IPS DF 6.9 (cell line): ENCODE results near the gene WNT7A.
"Not testable (repeated sequence)": the region's sequence is repeated elsewhere in the genome, so short reads cannot be mapped to it uniquely, and the experiment has no call there.

Source experiments
- DNase-seq: peaks from one replicate; pipeline ENCODE4 v3.0.0-alpha.2; 2013; ENCODE audit warnings: low read depth, low spot score
- H3K27ac ChIP-seq: one replicate; pipeline ENCODE4 v1.5.1; 2013; ENCODE audit warnings: low read length, control low read depth
- H3K27me3 ChIP-seq: 2 replicates; pipeline ENCODE4 v1.6.1; 2013; ENCODE audit warnings: mild to moderate bottlenecking, low read length; ENCODE audit not compliant: control insufficient read depth, insufficient read depth
- H3K36me3 ChIP-seq: 2 replicates; pipeline ENCODE4 v1.6.1; 2013; ENCODE audit warnings: low read length; ENCODE audit not compliant: control insufficient read depth, insufficient read depth
- H3K4me1 ChIP-seq: 2 replicates; pipeline ENCODE4 v1.6.1; 2013; ENCODE audit warnings: low read length; ENCODE audit not compliant: control insufficient read depth, insufficient read depth
- H3K4me3 ChIP-seq: 2 replicates; pipeline ENCODE4 v1.5.1; 2013; ENCODE audit warnings: mild to moderate bottlenecking, low read length
- H3K9me3 ChIP-seq: 2 replicates; pipeline ENCODE4 v1.6.1; 2013; ENCODE audit warnings: low read length, inconsistent platforms; ENCODE audit not compliant: control insufficient read depth, insufficient read depth
- WGBS: extraction: QIAGEN DNeasy Blood & Tissue Kit; methylation state at CpG from one replicate; pipeline ENCODE4 v1.1.7; 2013; ENCODE audit warnings: mixed read lengths, missing lambda C conversion rate; ENCODE audit not compliant: insufficient read length, insufficient coverage; 5-methylcytosine and 5-hydroxymethylcytosine counted together

The WNT7A gene

DNA sequence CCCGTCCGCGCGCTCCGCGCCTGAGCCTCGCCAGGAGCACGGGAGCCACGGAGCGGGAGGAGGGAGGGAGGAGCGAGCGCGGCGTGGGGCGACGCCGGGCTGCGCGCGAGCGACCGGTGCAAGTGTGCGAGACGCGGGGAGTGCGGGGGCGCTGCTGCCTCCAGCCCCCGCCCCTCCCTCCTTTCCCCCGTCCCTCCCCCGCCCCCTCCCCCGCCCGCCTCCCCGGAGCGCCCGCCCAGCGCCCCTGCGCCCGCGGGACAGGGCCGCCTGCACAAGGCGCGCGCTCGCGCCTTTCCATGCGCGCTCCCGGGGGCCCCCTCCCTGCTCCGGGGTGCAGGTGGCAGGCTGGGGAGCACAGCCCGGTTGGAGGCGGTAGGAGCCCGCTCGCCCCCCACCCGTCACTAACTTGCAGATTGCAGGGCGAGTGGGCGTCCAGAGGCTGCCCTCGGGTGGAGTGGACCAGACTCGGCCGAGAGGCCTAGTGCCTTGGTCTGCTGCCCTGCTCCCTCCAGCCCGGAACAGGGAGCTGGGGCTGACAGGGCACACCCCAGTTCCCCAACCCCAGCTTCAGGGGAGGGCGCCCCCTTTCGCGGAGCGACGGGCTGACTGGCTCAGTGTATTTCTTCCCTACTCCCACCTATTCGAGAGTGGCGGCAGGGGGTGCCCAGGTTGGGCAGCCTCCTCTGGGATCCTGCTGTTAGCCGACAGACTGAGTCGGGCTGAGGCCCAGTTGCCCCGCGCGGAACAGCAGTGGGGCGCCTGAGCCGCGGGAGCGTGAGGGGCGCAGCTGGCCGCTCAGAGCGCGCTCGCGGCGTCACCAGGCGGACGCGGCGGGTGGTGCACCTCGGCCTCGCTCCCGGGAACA is at the start of gene WNT7A:
Gene WNT7A, minus strand, starts transcription at position 126 of the 865 bp plus-strand sequence. CDS start 255 bp downstream, outside the sequence.
- Histone ChIP-seq H3K27ac (no peak within 1 kb of the TSS), H3K9me3 (no peaks in the 10 kb centered on the region), H3K36me3 (no peaks in the 10 kb centered on the region), H3K4me3 (peak within 1 kb of the TSS; percentile 74; the same call in 1 of the 2 replicates), H3K4me1 (no peaks in the 10 kb centered on the region), H3K27me3 (peaks cover 47% of the 10 kb centered on the region)
- WGBS, result no CpG with 5 or more reads among the region's 90 CpGs
- no peak for DNase-seq

DNA sequence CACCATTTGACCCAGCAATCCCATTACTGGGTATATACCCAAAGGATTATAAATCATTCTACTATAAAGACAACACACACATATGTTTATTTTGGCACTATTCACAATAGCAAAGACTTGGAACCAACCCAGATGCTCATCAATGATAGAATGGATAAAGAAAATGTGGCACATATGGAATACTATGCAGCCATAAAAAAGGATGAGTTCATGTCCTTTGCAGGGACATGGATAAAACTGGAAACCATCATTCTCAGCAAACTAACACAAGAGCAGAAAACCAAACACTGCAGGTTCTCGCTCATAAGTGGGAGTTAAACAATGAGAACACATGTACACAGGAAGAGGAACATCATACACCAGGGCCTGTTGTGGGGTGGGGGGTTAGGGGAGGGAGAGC is 48.9 kb upstream of the WNT7A start:
- no CpG with 5 or more reads among the region's 1 CpG for WGBS

DNA sequence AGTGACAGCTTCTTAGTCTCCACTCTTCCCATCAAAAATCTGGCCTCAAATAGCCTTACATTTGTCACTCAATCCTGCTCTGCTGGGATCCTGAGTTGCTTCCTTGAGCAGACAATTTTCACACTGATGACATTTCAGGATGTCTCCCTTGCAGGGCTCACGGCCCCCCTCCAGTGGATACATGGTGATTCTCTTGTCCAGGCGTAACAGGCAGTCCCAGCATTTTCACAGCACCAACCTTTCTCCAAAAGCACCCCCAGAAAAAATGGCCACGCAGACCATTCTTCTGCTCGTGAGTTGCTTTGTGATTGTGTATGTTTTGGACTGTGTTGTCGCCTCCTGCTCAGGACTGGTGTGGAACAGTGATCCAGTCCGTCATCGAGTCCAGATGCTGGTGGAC is 47.4 kb upstream of the WNT7A start:
- no peak overlapping the region for H3K4me3 ChIP-seq
- no peak for DNase-seq
- WGBS, result no CpG with 5 or more reads among the region's 7 CpGs

More for the DNA sequence above, 48.9 kb upstream of the WNT7A start:
- H3K27ac ChIP-seq, H3K27me3 ChIP-seq, H3K9me3 ChIP-seq, H3K36me3 ChIP-seq, H3K4me1 ChIP-seq, H3K4me3 ChIP-seq, DNase-seq: not testable (repeated sequence)

DNA sequence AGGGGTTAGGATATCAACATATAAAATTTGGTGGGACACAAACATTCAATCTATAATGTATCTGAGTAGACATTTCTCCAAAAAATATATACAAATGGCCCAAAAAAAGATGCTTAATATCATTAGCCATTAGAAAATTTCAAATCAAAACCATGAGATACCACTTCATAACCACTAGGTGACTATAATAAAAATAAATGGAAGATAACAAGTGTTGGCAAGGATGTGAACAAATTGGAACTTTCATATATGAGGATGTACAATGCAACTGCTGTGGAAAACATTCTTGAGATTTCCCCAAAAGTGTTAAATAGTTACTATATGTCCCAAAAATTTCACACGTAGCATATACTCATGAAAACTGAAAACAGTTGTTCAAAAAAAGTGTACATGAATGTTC is 36.5 kb upstream of the WNT7A start:
- H3K27ac ChIP-seq, result no peak overlapping the region

More for the DNA sequence above, 47.4 kb upstream of the WNT7A start:
- no peaks in the 10 kb centered on the region; the same call in 1 of the 2 replicates for H3K4me1 ChIP-seq
- no peaks in the 10 kb centered on the region for H3K36me3 ChIP-seq
- H3K9me3 ChIP-seq, result peaks cover 3% of the 10 kb centered on the region
- H3K27me3 ChIP-seq, result no peaks in the 10 kb centered on the region
- no peak overlapping the region for H3K27ac ChIP-seq

DNA sequence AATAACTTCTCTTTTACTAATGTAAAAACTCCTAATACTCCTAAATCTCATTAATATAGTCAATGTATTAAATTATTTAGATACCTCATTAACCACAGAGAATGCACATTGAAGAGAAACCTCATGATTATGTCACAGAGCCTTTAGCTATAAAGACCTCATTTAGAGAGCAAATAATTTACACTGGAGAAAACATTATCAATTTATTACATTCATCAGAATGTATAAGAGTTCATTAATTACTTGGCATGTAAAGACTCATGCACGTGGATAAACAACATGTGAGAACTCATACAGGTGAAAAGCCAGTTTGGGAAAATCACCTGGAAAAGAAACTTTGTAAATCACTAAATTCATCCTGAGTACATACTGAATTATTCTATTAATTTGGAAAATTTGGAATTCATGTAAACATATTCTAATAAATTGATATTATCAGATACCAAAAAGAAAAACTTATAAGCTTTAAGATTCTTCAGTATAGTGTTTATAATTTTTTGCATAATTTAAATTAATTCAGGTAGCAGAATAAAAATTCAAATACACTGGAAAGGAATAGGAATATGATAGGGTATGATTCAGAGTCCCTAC is 22.9 kb upstream of the WNT7A start:
- Histone ChIP-seq H3K27me3 (no peaks in the 10 kb centered on the region), H3K4me3 (no peak overlapping the region), H3K27ac (no peak overlapping the region), H3K36me3 (no peaks in the 10 kb centered on the region), H3K9me3 (peaks cover 7% of the 10 kb centered on the region), H3K4me1 (no peaks in the 10 kb centered on the region)
- no CpG with 5 or more reads among the region's 1 CpG for WGBS
- DNase-seq, result no peak

More for the DNA sequence above, 36.5 kb upstream of the WNT7A start:
- no peaks in the 10 kb centered on the region for H3K36me3 ChIP-seq
- no peaks in the 10 kb centered on the region for H3K9me3 ChIP-seq
- WGBS, result no CpG with 5 or more reads among the region's 1 CpG
- H3K4me1 ChIP-seq, result no peaks in the 10 kb centered on the region
- no peak for DNase-seq
- H3K4me3 ChIP-seq, result no peak overlapping the region
- no peaks in the 10 kb centered on the region for H3K27me3 ChIP-seq

DNA sequence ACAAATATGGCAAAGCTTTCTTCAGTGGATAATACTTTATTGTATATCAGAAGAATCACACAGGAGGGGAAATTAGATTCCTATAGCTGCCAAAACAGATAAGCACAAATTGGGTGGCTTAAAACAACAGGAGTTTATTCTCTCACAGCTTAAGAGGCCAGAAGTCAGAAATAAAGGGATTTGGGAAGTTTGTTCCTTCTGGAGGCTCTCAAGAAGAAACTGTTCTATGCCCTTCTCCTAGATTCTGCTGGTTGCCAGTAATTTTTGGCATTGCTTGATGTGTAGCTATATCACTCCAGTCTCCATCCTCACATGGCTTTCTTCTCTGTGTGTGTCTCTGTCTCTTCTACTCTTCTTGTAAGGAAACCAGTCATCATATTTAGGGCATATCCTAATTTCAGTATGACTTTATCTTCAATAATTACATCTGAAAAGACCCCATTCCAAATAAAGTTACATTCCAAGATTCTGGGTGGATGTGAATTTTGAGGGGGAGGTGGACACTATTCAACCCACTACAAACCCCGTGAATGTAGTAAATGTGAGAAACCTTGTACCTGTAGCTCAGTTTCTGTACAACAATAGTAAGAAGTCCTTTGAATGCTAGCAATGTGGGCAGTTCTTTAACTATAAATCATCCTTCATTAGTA is 22.2 kb upstream of the WNT7A start:
- Histone ChIP-seq H3K4me1 (no peaks in the 10 kb centered on the region), H3K9me3 (peaks cover 7% of the 10 kb centered on the region), H3K36me3 (no peaks in the 10 kb centered on the region), H3K4me3 (no peak overlapping the region), H3K27me3 (no peaks in the 10 kb centered on the region), H3K27ac (no peak overlapping the region)
- DNase-seq, result no peak
- no CpG with 5 or more reads among the region's 1 CpG for WGBS

DNA sequence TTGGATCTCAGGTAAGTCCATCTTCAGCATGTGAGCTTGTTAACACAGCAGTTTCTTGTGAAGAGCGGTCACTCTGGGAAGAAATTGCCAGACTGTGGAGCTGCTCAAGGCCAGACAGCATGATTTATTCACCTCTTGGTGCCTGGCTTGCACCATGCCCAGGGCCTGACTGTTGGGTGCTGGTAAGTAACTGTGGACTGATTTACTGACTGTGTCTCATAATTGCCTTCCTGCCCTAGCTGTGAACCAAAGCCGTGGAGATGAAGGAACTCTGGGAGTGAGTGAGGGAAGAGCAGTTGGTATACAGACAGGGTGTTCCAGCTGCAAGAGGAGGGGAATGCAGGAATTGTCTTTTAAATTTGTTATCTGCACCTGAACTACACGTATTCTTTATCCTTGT is 18.5 kb upstream of the WNT7A start:
- Histone ChIP-seq H3K27ac (no peak overlapping the region), H3K36me3 (no peaks in the 10 kb centered on the region), H3K4me1 (peaks cover 2% of the 10 kb centered on the region; the same call in 1 of the 2 replicates), H3K27me3 (peaks cover 7% of the 10 kb centered on the region; the same call in 1 of the 2 replicates), H3K9me3 (no peaks in the 10 kb centered on the region; the same call in 1 of the 2 replicates), H3K4me3 (no peak overlapping the region)
- WGBS, result no CpG with 5 or more reads among the region's 3 CpGs
- no peak for DNase-seq

DNA sequence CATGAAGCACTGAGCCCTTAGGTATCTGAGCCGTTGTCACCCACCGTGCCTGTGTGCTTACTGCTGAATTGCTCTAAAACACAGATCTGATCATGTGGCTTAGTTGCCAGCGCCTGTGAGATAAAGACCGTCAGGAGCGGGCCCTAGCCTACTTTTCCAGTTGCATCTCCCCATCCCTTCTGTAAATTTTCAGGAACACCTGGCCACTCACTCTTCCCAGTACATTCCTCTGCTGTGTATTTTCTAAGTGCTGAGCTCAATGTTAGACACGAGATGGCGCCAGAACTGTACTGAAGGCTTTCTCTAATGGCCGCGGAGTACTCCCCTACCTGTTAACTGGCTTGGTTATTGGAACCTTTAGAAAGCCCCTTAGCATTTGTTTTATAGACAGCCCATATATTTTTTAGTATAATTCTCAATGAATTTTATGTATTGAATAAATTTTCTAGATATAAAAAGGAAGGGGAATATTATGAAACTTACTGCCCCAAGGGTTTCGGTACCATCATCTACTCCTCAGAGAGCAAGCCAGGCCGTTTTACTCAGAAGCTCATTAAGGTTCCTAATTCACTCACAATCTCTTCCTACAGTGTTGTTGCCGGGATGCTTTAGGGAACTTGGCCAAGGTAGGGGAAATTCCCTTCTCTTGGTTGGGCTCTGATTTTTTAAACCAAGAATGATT is 16.7 kb upstream of the WNT7A start:
- H3K9me3 ChIP-seq, result no peaks in the 10 kb centered on the region; the same call in 1 of the 2 replicates
- H3K27me3 ChIP-seq, result peaks cover 7% of the 10 kb centered on the region; the same call in 1 of the 2 replicates
- H3K36me3 ChIP-seq, result no peaks in the 10 kb centered on the region
- no peak overlapping the region for H3K27ac ChIP-seq
- H3K4me1 ChIP-seq, result peaks cover 2% of the 10 kb centered on the region; the same call in 1 of the 2 replicates
- H3K4me3 ChIP-seq, result no peak overlapping the region
- no peak for DNase-seq
- no CpG with 5 or more reads among the region's 12 CpGs for WGBS

DNA sequence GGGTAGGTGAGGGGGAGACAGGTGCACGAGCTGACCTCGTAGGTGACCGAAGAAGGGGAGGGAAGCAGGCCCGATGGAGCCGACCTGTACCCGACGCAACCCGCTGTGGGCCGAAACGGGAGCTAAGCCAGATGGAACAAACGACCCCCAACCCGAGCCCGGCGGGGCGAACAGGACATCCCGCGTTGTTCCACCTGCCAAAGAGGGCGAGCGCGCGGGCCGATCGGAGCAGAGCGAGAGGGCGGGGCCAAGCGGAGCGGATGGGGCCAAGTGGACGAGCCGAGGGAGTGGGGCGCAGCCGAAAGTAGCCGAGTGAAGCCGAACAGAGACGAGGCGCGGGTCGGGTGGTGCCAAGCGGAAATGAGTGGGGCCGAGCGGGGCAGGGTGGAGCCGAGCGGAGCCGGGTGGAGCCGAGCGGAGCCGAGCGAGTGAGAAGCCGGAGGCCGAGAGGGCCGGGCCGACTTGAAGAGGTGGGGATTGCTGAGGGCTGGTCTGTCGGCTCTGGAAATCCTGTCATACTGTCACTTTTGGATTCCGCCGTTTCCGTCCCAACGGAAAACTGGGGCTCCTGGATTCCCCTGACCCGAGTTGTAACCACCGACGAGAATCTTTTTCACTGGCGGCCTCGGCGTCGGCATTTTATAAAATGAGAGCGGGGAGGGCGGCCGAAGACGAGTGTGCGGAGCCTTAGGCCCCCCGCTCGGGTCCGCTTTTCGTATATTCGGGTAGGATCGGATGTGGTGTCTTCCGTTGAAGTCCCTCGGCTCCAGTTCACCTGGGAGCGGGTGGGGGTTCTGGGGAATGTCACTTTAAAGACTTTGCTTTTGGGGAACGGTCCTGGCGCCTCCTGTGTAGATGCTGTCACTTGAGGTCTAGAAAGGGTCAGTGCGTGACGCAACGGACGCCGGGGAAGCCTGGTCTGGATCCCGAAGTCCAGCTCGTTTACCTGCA is 15.6 kb upstream of the WNT7A start:
- Histone ChIP-seq H3K4me1 (peaks cover 2% of the 10 kb centered on the region; the same call in 1 of the 2 replicates), H3K4me3 (peak overlapping the region; percentile 40; the same call in 1 of the 2 replicates), H3K9me3 (no peaks in the 10 kb centered on the region; the same call in 1 of the 2 replicates), H3K27ac (no peak overlapping the region), H3K36me3 (no peaks in the 10 kb centered on the region), H3K27me3 (peaks cover 7% of the 10 kb centered on the region; the same call in 1 of the 2 replicates)
- peak; percentile 84 for DNase-seq
- no CpG with 5 or more reads among the region's 86 CpGs for WGBS
